ENCODE results near the gene TMEM164. TPM values are rescaled to one million over a fixed set of nuclear protein-coding genes. Genes with fewer than 3 reads are reported as not detected.

The TMEM164 gene
- total RNA-seq, 1 donor from 2014 or later = 76.3 TPM

DNA sequence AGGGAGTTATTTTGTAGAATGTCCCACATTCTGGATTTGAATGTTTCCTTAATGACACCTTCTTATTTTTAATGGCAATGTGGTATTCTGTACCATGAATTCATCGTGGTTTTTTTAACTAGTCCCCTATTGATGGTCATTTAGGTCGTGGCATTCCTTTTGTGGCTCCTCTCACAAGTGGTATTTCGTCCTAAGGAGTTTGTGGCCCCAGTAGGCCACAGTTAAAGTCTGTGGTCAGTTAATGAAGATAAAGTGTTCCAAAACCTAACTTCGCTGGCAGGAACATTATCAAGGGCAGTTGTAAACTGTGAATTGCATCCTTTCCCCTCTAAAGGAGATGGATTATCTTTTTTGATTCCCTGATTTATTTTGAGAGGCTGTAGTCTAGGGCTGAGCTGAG lies 133.2 kb downstream of the TMEM164 start:
- Mint-ChIP-seq H3K27me3 (no peaks in the 10 kb centered on the region), H3K4me1 (ENCODE audit: unreplicated experiment) (peaks cover 6% of the 10 kb centered on the region), H3K4me3 (no peak overlapping the region), H3K9me3 (no peaks in the 10 kb centered on the region), H3K27ac (no peak overlapping the region), H3K36me3 (peaks cover 7% of the 10 kb centered on the region)
- no peak for DNase-seq (ENCODE audit: extremely low spot score, unreplicated experiment)
- TF ChIP-seq, protein P1, sequence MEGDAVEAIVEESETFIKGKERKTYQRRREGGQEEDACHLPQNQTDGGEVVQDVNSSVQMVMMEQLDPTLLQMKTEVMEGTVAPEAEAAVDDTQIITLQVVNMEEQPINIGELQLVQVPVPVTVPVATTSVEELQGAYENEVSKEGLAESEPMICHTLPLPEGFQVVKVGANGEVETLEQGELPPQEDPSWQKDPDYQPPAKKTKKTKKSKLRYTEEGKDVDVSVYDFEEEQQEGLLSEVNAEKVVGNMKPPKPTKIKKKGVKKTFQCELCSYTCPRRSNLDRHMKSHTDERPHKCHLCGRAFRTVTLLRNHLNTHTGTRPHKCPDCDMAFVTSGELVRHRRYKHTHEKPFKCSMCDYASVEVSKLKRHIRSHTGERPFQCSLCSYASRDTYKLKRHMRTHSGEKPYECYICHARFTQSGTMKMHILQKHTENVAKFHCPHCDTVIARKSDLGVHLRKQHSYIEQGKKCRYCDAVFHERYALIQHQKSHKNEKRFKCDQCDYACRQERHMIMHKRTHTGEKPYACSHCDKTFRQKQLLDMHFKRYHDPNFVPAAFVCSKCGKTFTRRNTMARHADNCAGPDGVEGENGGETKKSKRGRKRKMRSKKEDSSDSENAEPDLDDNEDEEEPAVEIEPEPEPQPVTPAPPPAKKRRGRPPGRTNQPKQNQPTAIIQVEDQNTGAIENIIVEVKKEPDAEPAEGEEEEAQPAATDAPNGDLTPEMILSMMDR (conservative IDR thresholded peaks at IDR 0.05) = no peak

DNA sequence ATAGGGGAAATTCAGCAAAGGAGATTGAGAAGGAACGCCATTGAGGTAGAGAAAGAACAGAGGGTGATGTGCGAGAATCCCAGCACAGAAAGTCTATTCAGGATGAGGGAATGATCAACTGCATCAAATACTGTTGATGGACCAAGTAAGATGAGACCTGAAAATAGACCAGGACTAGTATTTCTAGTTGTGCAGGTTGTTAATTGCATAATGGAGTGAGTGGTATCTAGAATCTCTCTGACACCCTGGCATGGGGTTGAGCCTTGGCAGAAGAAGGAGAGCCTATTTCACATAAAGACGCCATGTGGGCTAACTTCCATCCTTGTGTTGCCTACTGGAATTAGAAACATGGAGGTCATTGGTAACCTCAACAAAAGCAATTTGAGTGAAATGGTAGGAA lies 135.6 kb downstream of the TMEM164 start:
- H3K9me3 Mint-ChIP-seq = no peaks in the 10 kb centered on the region
- H3K27ac Mint-ChIP-seq = no peak overlapping the region
- TF ChIP-seq, protein P1 (conservative IDR thresholded peaks at IDR 0.05) = no peak
- no peak overlapping the region for H3K4me3 Mint-ChIP-seq
- H3K36me3 Mint-ChIP-seq = peaks cover 5% of the 10 kb centered on the region
- no peaks in the 10 kb centered on the region for H3K27me3 Mint-ChIP-seq
- DNase-seq (ENCODE audit: extremely low spot score, unreplicated experiment) = no peak
- H3K4me1 Mint-ChIP-seq (ENCODE audit: unreplicated experiment) = no peaks in the 10 kb centered on the region

- no peak for DNase-seq (ENCODE audit: extremely low spot score, unreplicated experiment)
- Mint-ChIP-seq H3K36me3 (no peaks in the 10 kb centered on the region), H3K27ac (no peak overlapping the region), H3K4me1 (ENCODE audit: unreplicated experiment) (no peaks in the 10 kb centered on the region), H3K9me3 (no peaks in the 10 kb centered on the region), H3K4me3 (no peak overlapping the region), H3K27me3 (no peaks in the 10 kb centered on the region)
- TF ChIP-seq, protein P1 (conservative IDR thresholded peaks at IDR 0.05) = no peak
These were observed 136.3 kb downstream of the TMEM164 start for GRCh38 chrX:110139172-110139571.

GRCh38 chrX:110142096-110142495 lies 139.2 kb downstream of the TMEM164 start:
- Mint-ChIP-seq H3K9me3 (no peaks in the 10 kb centered on the region), H3K27me3 (no peaks in the 10 kb centered on the region), H3K36me3 (no peaks in the 10 kb centered on the region), H3K4me1 (ENCODE audit: unreplicated experiment) (peaks cover 14% of the 10 kb centered on the region), H3K27ac (no peak overlapping the region), H3K4me3 (no peak overlapping the region)
- TF ChIP-seq, protein P1 (conservative IDR thresholded peaks at IDR 0.05) = no peak
- DNase-seq (ENCODE audit: extremely low spot score, unreplicated experiment) = no peak

DNA sequence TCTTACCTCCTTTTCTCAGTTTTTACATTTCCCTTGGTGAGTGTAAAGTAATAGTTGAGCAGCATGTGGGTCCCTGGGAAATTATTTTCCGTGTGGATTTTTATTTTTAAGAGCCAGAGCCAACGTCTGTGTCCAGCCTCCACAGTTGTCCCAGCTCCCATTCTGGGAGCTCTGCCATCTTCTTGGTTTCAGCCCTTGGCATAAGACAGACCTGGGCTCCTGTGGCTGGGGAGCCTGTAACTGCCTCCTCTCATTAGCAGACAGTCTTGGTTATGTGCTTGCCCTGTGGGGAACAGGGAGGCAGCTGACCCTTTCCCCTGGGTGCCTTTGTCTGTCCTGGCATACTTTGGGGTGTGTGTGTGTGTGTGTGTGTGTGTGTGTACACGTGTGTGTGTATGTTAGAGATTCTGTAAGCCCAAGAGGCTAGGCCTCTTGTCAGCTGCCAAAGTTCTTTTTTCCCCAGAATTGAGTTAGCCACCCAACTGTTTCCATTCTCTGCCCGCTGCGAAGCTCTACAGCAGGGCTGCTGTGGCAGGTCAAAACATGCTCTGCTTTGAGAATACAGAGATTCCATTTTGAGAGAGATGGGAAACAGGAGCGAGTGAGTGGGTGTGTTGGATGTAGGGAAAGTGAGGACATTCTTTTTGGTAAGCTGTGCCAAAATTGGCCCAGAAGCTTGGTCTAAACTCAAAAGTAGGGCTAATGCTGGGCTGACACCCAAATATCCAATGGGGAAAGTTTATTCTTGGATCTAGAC lies 140.7 kb downstream of the TMEM164 start:
- no peaks in the 10 kb centered on the region for H3K9me3 Mint-ChIP-seq
- peaks cover 9% of the 10 kb centered on the region for H3K36me3 Mint-ChIP-seq
- H3K4me1 Mint-ChIP-seq (ENCODE audit: unreplicated experiment) = peaks cover 14% of the 10 kb centered on the region
- H3K27ac Mint-ChIP-seq = no peak overlapping the region
- TF ChIP-seq, protein P1 (conservative IDR thresholded peaks at IDR 0.05) = no peak
- DNase-seq (ENCODE audit: extremely low spot score, unreplicated experiment) = no peak
- H3K4me3 Mint-ChIP-seq = no peak overlapping the region
- no peaks in the 10 kb centered on the region for H3K27me3 Mint-ChIP-seq

Measured in type B pancreatic cell (in vitro differentiated cells).